Measurements from ENCODE around the gene MKNK2. TPM values are rescaled to one million over a fixed set of nuclear protein-coding genes. Genes with fewer than 3 reads are reported as not detected.
A peak's percentile ranks its signal among the peaks of the same experiment; 100 is the strongest.

MKNK2 gene
- total and polyA plus RNA-seq, 10 of the 15 experiments (the other 5 are each of a cell fraction or from before 2014, with no cell fraction given): 9.6 to 365 (median 69.9) TPM

DNA sequence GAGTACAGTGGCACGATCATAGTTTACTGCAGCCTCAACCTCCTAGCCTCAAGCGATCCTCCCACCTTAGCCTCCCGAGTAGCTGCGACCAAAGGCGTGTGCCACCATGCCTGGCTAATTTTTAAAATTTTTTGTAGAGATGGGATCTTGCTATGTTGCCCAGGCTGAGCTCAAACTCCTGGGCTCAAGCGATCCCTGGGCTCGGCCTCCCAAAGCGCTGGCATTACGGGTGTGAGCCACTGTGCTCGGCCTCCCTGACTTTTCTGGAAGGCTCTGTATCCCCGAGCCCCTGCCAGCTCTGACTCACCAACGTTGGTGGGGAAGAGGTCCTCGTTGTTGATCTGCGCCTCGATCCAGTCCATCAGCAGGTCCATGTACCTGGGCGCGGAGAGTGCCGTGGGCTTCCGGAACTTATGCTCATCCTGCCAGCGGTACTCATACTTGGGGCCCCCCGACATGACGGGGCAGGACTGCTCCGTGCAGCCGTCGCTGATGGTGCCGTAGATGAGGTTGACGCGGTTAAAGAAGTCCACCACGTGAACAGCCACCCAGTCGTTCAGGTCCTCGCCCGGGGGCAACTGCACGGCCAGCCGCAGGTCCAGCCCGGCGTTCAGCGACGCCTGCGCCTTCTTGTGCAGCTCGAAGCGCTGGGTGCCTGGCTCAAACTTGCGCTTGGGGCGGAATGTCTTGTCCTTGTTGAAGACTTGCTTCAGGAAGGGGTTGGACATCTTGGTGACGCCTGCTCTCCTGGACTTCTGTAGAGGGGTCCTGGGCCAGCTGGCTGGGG is 27.0 kb upstream of the MKNK2 start (continued):
- TF ChIP-seq, protein P1, sequence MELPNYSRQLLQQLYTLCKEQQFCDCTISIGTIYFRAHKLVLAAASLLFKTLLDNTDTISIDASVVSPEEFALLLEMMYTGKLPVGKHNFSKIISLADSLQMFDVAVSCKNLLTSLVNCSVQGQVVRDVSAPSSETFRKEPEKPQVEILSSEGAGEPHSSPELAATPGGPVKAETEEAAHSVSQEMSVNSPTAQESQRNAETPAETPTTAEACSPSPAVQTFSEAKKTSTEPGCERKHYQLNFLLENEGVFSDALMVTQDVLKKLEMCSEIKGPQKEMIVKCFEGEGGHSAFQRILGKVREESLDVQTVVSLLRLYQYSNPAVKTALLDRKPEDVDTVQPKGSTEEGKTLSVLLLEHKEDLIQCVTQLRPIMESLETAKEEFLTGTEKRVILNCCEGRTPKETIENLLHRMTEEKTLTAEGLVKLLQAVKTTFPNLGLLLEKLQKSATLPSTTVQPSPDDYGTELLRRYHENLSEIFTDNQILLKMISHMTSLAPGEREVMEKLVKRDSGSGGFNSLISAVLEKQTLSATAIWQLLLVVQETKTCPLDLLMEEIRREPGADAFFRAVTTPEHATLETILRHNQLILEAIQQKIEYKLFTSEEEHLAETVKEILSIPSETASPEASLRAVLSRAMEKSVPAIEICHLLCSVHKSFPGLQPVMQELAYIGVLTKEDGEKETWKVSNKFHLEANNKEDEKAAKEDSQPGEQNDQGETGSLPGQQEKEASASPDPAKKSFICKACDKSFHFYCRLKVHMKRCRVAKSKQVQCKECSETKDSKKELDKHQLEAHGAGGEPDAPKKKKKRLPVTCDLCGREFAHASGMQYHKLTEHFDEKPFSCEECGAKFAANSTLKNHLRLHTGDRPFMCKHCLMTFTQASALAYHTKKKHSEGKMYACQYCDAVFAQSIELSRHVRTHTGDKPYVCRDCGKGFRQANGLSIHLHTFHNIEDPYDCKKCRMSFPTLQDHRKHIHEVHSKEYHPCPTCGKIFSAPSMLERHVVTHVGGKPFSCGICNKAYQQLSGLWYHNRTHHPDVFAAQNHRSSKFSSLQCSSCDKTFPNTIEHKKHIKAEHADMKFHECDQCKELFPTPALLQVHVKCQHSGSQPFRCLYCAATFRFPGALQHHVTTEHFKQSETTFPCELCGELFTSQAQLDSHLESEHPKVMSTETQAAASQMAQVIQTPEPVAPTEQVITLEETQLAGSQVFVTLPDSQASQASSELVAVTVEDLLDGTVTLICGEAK (IDR thresholded peaks at IDR 0.05; ENCODE audit: borderline replicate concordance): 0 out of 2 replicates have a peak, but pooled peaks have one; percentile 33
- TF ChIP-seq ZZZ3 (IDR thresholded peaks at IDR 0.05; ENCODE audit: control insufficient read depth, insufficient read length, low read depth) (no peak), SIN3A (IDR thresholded peaks at IDR 0.05; ENCODE audit: low read depth, low read length) (no peak), PML (IDR thresholded peaks at IDR 0.05; ENCODE audit: low read length) (no peak), IKZF2 (IDR thresholded peaks at IDR 0.05) (no peak), KLF5 (IDR thresholded peaks at IDR 0.05; ENCODE audit: partially characterized antibody) (no peak), BACH1 (IDR thresholded peaks at IDR 0.05; ENCODE audit: borderline replicate concordance) (no peak), PAX8 (IDR thresholded peaks at IDR 0.05) (no peak), YBX1 (IDR thresholded peaks at IDR 0.05) (no peak), MTA3 (IDR thresholded peaks at IDR 0.05; ENCODE audit: borderline replicate concordance, low read length) (no peak), SMC3 (IDR thresholded peaks at IDR 0.05; ENCODE audit: borderline replicate concordance, low read length) (no peak), STAT3 (IDR thresholded peaks at IDR 0.05; ENCODE audit: low read depth, low read length) (no peak), CREM (IDR thresholded peaks at IDR 0.05; ENCODE audit: low read depth) (no peak)
- TF ChIP-seq, protein P2, sequence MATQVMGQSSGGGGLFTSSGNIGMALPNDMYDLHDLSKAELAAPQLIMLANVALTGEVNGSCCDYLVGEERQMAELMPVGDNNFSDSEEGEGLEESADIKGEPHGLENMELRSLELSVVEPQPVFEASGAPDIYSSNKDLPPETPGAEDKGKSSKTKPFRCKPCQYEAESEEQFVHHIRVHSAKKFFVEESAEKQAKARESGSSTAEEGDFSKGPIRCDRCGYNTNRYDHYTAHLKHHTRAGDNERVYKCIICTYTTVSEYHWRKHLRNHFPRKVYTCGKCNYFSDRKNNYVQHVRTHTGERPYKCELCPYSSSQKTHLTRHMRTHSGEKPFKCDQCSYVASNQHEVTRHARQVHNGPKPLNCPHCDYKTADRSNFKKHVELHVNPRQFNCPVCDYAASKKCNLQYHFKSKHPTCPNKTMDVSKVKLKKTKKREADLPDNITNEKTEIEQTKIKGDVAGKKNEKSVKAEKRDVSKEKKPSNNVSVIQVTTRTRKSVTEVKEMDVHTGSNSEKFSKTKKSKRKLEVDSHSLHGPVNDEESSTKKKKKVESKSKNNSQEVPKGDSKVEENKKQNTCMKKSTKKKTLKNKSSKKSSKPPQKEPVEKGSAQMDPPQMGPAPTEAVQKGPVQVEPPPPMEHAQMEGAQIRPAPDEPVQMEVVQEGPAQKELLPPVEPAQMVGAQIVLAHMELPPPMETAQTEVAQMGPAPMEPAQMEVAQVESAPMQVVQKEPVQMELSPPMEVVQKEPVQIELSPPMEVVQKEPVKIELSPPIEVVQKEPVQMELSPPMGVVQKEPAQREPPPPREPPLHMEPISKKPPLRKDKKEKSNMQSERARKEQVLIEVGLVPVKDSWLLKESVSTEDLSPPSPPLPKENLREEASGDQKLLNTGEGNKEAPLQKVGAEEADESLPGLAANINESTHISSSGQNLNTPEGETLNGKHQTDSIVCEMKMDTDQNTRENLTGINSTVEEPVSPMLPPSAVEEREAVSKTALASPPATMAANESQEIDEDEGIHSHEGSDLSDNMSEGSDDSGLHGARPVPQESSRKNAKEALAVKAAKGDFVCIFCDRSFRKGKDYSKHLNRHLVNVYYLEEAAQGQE (IDR thresholded peaks at IDR 0.05; ENCODE audit: low read depth, low read length): no peak
- TF ChIP-seq, protein P3, sequence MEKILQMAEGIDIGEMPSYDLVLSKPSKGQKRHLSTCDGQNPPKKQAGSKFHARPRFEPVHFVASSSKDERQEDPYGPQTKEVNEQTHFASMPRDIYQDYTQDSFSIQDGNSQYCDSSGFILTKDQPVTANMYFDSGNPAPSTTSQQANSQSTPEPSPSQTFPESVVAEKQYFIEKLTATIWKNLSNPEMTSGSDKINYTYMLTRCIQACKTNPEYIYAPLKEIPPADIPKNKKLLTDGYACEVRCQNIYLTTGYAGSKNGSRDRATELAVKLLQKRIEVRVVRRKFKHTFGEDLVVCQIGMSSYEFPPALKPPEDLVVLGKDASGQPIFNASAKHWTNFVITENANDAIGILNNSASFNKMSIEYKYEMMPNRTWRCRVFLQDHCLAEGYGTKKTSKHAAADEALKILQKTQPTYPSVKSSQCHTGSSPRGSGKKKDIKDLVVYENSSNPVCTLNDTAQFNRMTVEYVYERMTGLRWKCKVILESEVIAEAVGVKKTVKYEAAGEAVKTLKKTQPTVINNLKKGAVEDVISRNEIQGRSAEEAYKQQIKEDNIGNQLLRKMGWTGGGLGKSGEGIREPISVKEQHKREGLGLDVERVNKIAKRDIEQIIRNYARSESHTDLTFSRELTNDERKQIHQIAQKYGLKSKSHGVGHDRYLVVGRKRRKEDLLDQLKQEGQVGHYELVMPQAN (conservative IDR thresholded peaks at IDR 0.05): no peak
- TF ChIP-seq, protein P4, sequence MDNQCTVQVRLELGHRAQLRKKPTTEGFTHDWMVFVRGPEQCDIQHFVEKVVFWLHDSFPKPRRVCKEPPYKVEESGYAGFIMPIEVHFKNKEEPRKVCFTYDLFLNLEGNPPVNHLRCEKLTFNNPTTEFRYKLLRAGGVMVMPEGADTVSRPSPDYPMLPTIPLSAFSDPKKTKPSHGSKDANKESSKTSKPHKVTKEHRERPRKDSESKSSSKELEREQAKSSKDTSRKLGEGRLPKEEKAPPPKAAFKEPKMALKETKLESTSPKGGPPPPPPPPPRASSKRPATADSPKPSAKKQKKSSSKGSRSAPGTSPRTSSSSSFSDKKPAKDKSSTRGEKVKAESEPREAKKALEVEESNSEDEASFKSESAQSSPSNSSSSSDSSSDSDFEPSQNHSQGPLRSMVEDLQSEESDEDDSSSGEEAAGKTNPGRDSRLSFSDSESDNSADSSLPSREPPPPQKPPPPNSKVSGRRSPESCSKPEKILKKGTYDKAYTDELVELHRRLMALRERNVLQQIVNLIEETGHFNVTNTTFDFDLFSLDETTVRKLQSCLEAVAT (IDR thresholded peaks at IDR 0.05): peak; percentile 63
- TF ChIP-seq, protein P5, sequence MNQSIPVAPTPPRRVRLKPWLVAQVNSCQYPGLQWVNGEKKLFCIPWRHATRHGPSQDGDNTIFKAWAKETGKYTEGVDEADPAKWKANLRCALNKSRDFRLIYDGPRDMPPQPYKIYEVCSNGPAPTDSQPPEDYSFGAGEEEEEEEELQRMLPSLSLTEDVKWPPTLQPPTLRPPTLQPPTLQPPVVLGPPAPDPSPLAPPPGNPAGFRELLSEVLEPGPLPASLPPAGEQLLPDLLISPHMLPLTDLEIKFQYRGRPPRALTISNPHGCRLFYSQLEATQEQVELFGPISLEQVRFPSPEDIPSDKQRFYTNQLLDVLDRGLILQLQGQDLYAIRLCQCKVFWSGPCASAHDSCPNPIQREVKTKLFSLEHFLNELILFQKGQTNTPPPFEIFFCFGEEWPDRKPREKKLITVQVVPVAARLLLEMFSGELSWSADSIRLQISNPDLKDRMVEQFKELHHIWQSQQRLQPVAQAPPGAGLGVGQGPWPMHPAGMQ (IDR thresholded peaks at IDR 0.05; ENCODE audit: borderline replicate concordance): no peak
